Mucosa of stomach (tissue), 1 donor: ENCODE measurements around the gene CAPZB.

Source experiments
- H3K27me3 ChIP-seq: one replicate; pipeline ENCODE4 v1.7.0; 2013; ENCODE audit warnings: mild to moderate bottlenecking, low read length; ENCODE audit not compliant: control insufficient read depth, insufficient read depth
- H3K36me3 ChIP-seq: one replicate; pipeline ENCODE4 v1.7.0; 2013; ENCODE audit warnings: low read length; ENCODE audit not compliant: control insufficient read depth, insufficient read depth
- H3K4me1 ChIP-seq: one replicate; pipeline ENCODE4 v1.7.0; 2013; ENCODE audit warnings: mild to moderate bottlenecking, low read length; ENCODE audit not compliant: control insufficient read depth, insufficient read depth
- H3K4me3 ChIP-seq: one replicate; pipeline ENCODE4 v1.7.0; 2013; ENCODE audit warnings: low read length
- H3K9ac ChIP-seq: one replicate; pipeline ENCODE4 v1.7.0; 2013; ENCODE audit warnings: mild to moderate bottlenecking, low read length, moderate library complexity
- H3K9me3 ChIP-seq: one replicate; pipeline ENCODE4 v1.7.0; 2013; ENCODE audit warnings: mild to moderate bottlenecking, low read length, moderate library complexity; ENCODE audit not compliant: control insufficient read depth
- donor health status: Pancreatic carcinoma.

The CAPZB gene

GRCh38 chr1:19450811-19451515 lies 34.4 kb downstream of the CAPZB start:
- Histone ChIP-seq H3K9ac (no peak overlapping the region), H3K4me1 (peaks cover 76% of the 10 kb centered on the region)

GRCh38 chr1:19449454-19450228 lies 35.7 kb downstream of the CAPZB start:
- H3K4me3 ChIP-seq: no peak overlapping the region
- H3K4me1 ChIP-seq: peaks cover 71% of the 10 kb centered on the region
- H3K36me3 ChIP-seq: no peaks in the 10 kb centered on the region
- H3K27me3 ChIP-seq: no peaks in the 10 kb centered on the region
- no peaks in the 10 kb centered on the region for H3K9me3 ChIP-seq
- H3K9ac ChIP-seq: no peak overlapping the region

More at GRCh38 chr1:19450811-19451515, 34.4 kb downstream of the CAPZB start:
- no peaks in the 10 kb centered on the region for H3K9me3 ChIP-seq
- H3K36me3 ChIP-seq: no peaks in the 10 kb centered on the region
- H3K27me3 ChIP-seq: no peaks in the 10 kb centered on the region
- H3K4me3 ChIP-seq: no peak overlapping the region

DNA sequence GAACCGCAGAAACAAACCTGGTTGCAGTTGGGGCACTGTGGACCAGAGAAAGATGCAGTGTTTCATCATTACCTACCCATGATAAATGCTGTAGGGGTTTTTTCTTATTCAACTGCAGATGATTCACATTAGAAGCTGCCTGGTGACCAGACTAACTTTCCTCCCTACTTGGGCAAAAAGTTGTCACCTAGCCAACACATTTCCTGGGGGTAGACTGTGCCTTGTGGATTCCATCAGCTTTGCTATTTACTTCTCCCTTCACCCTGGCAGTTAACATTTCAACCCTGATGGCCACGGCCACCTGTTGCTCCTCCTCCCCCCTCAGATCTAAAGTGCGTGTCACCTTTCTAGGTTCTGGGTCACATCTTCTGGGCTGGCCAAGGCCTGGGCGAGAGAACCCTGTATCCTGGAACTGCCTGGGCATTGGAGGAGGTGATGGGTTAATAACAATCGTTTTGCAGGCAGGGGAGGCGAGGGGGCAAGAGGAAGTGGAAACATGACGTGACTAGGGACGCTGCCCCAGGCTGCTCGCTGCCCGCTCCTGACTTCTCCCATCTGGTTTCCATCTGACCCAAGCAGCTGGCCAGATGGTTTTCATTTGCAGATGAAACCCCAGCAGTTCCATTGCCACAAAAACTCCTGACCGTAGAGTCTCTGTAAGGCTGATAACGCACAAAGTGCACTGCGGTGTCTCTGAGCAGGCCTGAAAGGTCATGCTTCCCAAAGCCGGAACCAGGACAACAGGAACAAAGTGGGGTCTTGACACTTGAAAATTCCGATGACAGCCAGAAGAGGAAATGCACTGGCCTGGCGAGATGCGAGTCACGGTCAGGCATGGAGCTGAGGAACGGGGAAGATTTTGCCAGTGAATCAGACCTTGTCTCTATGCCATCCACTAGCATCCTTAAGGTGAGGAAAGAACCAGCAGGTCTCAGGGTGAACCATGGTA lies 36.6 kb downstream of the CAPZB start:
- H3K27me3 ChIP-seq: no peaks in the 10 kb centered on the region
- peak overlapping the region; percentile 3 for H3K9ac ChIP-seq
- H3K4me3 ChIP-seq: no peak overlapping the region
- H3K4me1 ChIP-seq: peaks cover 63% of the 10 kb centered on the region
- H3K9me3 ChIP-seq: no peaks in the 10 kb centered on the region
- no peaks in the 10 kb centered on the region for H3K36me3 ChIP-seq

- Histone ChIP-seq H3K4me3 (no peak overlapping the region), H3K9me3 (no peaks in the 10 kb centered on the region), H3K36me3 (no peaks in the 10 kb centered on the region), H3K4me1 (peaks cover 51% of the 10 kb centered on the region), H3K9ac (no peak overlapping the region), H3K27me3 (no peaks in the 10 kb centered on the region)
Observed at GRCh38 chr1:19447550-19447949, 37.8 kb downstream of the CAPZB start.

DNA sequence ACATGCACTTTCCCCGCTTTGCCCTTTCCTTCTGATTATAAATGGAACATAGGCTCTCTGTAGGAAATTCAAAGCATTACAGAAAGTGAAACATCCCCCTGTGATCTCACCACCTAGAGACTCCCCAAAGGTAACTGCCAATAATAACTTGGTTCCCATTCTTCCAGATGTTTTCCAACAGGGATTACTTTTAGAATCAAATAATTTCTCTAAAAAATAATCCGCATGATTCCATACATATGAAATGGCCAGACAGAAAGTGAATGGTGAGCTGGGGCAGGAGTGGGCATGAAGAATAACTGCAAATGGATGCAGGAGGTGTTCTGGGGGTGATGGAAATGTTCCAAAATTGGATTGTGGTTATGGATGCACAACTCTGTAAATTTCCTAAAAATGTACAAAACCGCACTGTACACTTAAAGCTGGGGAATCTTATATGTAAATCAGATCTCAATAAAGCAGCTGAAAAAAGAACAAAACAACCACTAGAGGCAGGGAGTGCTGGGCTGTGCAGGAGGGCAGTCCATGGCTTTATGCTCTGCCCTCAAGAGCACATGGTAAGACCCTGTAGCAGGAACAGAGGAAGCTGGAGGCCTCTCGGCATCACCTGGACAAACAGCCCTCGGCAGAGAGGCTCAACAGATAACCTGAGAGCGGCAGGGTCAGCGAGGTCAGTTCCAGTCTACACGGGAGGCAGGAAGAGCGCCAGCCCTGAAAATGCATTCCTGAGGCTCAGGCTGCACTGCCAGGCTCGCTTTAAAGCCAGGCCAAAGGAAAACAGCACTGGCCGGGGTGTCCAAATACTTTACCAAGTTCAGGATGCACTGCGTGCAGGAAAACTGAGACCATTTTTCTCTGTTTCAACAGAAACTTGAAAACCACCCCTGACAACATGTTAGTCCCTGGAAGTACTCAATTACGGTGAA lies 39.7 kb downstream of the CAPZB start:
- Histone ChIP-seq H3K4me1 (peaks cover 45% of the 10 kb centered on the region), H3K36me3 (no peaks in the 10 kb centered on the region), H3K4me3 (no peak overlapping the region), H3K27me3 (no peaks in the 10 kb centered on the region), H3K9ac (no peak overlapping the region), H3K9me3 (no peaks in the 10 kb centered on the region)

- peaks cover 39% of the 10 kb centered on the region for H3K4me1 ChIP-seq
- H3K36me3 ChIP-seq: no peaks in the 10 kb centered on the region
- no peak overlapping the region for H3K9ac ChIP-seq
- no peaks in the 10 kb centered on the region for H3K27me3 ChIP-seq
- H3K9me3 ChIP-seq: no peaks in the 10 kb centered on the region
- H3K4me3 ChIP-seq: no peak overlapping the region
Observed at GRCh38 chr1:19444296-19445021, 40.9 kb downstream of the CAPZB start.

GRCh38 chr1:19443326-19443725 lies 42.0 kb downstream of the CAPZB start:
- Histone ChIP-seq H3K4me1 (peaks cover 34% of the 10 kb centered on the region), H3K9me3 (no peaks in the 10 kb centered on the region), H3K36me3 (no peaks in the 10 kb centered on the region), H3K27me3 (no peaks in the 10 kb centered on the region), H3K9ac (no peak overlapping the region), H3K4me3 (no peak overlapping the region)

- Histone ChIP-seq H3K36me3 (no peaks in the 10 kb centered on the region), H3K9me3 (no peaks in the 10 kb centered on the region), H3K4me3 (no peak overlapping the region), H3K4me1 (peaks cover 42% of the 10 kb centered on the region), H3K9ac (peak overlapping the region; percentile 10), H3K27me3 (no peaks in the 10 kb centered on the region)
Observed at GRCh38 chr1:19442154-19443096, 42.9 kb downstream of the CAPZB start.

DNA sequence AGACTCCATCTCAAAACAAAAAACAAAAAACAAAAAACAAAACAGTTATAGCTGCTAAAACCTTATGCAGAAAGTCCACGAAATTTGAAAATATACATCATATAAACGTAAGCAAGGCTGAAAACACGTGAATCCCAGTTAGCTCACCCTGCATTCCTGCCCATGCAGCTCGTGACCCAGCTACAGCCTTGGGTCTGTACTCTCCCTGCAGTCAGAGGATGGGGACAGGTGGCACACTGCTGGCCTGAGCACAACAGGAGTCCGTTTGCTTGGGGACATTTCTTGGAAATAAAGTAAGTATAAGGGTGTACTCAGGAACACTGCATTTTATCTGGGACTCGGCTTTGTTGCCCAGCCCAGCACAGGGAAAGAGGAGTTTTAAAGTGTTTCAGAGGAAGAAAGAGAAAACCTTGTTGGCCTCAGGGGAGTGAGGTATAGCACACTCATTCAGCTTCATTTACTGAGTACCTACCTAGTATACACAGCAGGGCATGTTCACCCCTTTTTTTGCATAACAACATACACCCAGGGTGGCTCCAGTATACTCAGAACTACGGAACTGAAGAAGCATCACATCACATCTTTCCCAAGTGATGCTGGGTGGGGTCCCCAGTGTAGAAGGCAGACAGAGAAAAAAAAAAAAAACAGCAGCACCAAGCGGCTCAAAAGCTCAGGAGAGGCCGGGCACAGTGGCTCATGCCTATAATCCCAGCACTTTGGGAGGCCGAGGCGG lies 44.1 kb downstream of the CAPZB start:
- no peaks in the 10 kb centered on the region for H3K9me3 ChIP-seq
- no peaks in the 10 kb centered on the region for H3K36me3 ChIP-seq
- no peak overlapping the region for H3K9ac ChIP-seq
- H3K4me1 ChIP-seq: peaks cover 53% of the 10 kb centered on the region
- H3K4me3 ChIP-seq: no peak overlapping the region
- H3K27me3 ChIP-seq: no peaks in the 10 kb centered on the region
